MM.1S (cell line): ENCODE results near the gene DIRAS1.

ENCODE experiments used
- EZH2 ChIP-seq: fragments of 300-600 bp; sonication (generic); optimal IDR thresholded peaks from 2 replicates; pipeline ENCODE3; 2017; ENCODE audit warnings: low read depth, mild to moderate bottlenecking, antibody characterized with exemption, low read length, mixed read lengths
- TF ChIP-seq, protein P1 (sequence below): fragments of 300-600 bp; sonication (generic); IDR thresholded peaks from 2 replicates; pipeline ENCODE4 v1.5.1; 2016; ENCODE audit warnings: antibody characterized with exemption, low read length, mixed read lengths

DNA sequence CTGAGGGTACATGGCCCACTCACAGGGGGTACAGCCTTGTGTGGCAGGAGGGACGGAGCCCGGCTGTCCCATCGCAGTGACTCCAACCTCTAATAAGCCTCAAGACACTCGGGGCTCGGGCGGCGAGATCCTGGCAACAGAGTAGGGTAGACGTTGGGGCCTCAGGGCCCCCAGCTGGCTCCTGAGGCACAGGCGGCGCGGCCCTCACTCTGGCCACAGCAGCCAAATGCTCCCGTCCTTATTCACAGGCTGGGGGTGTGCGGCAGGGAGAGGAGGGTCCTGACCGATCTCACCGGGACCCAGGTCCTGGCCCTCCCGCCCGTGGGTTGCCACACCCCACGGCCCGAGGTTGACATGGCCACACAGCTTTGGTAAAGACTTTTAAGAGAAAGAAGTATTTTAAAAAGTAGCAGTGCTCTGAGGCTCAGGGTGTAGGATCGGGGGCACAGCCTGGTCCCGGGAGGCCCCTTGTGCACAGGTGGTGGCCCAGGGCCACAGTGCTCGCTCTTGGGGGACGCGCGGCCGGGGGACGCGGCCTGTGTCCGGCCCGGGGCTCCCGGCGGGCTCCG is 11.1 kb upstream of the DIRAS1 start:
- TF ChIP-seq, protein P1, sequence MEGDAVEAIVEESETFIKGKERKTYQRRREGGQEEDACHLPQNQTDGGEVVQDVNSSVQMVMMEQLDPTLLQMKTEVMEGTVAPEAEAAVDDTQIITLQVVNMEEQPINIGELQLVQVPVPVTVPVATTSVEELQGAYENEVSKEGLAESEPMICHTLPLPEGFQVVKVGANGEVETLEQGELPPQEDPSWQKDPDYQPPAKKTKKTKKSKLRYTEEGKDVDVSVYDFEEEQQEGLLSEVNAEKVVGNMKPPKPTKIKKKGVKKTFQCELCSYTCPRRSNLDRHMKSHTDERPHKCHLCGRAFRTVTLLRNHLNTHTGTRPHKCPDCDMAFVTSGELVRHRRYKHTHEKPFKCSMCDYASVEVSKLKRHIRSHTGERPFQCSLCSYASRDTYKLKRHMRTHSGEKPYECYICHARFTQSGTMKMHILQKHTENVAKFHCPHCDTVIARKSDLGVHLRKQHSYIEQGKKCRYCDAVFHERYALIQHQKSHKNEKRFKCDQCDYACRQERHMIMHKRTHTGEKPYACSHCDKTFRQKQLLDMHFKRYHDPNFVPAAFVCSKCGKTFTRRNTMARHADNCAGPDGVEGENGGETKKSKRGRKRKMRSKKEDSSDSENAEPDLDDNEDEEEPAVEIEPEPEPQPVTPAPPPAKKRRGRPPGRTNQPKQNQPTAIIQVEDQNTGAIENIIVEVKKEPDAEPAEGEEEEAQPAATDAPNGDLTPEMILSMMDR = no peak
- no peak for TF ChIP-seq EZH2
